WI38 (cell line): ENCODE measurements around the gene VWA8.

ENCODE experiments used
- H3K4me3 ChIP-seq: 2 replicates; pipeline ENCODE4 v1.5.1; 2011; ENCODE audit warnings: low read depth, mild to moderate bottlenecking, control low read depth, low read length
- TF ChIP-seq, protein P1 (sequence below): IDR thresholded peaks from 2 replicates; pipeline ENCODE4 v1.5.1; 2012; ENCODE audit warnings: low read depth, mild to moderate bottlenecking, control low read depth, low read length

Gene VWA8

DNA sequence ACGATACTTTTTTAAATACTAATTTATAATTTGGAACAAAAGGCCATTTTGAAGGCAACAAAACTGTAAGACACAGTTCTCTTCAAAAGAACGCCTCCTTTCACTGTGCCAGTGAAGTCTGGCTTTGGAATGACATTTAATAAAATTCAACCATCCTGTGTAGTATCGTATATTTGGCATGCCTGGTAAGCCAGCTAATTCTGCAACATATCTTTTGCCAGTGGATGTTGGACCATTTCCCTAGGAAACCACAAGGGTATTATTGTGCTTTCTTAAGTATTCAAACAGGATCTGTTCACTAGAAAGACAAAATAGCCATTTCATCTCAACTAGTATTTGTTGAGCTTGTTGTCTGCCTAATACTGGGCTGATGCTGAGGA is 391.9 kb downstream of the VWA8 start:
- TF ChIP-seq, protein P1, sequence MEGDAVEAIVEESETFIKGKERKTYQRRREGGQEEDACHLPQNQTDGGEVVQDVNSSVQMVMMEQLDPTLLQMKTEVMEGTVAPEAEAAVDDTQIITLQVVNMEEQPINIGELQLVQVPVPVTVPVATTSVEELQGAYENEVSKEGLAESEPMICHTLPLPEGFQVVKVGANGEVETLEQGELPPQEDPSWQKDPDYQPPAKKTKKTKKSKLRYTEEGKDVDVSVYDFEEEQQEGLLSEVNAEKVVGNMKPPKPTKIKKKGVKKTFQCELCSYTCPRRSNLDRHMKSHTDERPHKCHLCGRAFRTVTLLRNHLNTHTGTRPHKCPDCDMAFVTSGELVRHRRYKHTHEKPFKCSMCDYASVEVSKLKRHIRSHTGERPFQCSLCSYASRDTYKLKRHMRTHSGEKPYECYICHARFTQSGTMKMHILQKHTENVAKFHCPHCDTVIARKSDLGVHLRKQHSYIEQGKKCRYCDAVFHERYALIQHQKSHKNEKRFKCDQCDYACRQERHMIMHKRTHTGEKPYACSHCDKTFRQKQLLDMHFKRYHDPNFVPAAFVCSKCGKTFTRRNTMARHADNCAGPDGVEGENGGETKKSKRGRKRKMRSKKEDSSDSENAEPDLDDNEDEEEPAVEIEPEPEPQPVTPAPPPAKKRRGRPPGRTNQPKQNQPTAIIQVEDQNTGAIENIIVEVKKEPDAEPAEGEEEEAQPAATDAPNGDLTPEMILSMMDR, result no peak
- no peak overlapping the region for H3K4me3 ChIP-seq

DNA sequence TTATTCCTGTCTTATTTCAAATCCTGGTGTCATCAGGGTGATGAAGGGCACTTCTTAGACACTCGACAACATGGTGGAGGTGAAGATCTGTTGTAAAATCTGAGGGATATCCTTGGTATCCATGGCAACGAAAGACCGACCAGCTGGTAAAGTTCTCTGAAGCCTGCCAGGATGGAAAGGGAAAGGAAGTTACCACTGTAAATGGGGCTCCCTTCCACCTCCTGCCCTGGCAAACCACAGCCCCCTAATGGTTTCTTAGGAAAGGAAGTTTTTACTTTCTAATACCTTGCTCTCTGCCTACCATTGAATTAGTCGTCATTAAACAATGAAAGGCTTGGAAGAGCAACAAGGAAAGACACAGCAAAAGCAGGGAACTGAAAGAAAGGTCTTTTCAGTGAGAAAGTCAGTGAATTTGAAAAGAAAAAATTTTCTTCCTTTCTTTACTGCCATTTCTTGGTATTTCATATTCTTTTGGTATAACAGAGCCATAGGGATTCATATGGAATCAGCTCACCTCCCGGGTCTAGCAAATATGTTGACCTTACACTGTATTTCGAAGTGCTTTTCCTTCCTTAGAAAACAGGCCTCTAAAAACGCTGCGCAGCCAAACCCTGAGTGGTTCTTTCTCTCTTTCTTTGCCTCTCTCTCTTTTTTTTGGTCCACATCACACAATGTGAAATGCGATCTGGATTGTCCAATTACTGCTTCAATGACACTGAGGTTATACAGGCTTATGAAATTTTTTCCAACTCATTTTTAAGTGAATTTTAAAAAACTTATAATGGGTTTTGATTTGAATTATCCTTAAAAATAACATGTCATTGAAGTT is 392.6 kb downstream of the VWA8 start:
- TF ChIP-seq, protein P1, result no peak
- H3K4me3 ChIP-seq, result no peak overlapping the region

DNA sequence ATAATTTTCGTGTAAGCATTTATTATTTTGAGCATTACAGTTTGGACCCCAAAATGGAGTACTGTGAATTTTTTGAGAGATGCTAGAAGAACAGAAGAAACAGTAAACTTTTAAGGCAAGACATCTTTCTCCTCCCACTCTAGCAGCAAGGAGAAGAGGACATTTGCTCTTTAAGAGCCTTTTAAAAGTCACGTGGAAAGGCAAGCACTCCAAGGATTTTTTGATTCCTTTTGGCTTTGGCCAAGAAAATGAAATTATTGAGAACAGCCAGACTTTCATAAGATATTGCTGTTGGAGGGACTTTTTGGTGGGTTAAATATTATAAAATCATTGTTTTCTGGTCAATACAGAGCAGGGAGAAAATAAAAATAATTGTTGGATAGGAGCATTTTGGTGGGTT is 393.5 kb downstream of the VWA8 start:
- TF ChIP-seq, protein P1, result no peak
- no peak overlapping the region for H3K4me3 ChIP-seq

DNA sequence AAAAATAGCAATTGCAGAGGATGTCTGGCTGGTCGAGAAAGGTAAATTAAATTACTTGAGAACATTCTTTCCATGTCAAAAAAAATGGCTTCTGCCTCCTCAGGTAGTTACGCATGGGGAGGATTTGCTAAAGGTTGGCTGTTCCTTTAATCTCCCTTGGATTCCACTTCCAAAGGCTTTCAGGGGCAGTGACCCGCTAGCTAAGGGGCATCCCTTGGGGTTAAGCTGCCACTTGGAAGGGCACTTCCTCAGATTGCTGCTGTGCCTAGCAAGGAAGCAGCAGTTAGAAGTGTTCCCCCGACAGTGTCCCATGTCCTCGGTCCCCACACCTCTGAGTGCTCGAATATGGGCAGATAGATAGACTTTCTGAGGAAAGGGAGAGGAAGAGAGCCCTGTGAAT is 395.1 kb downstream of the VWA8 start:
- no peak overlapping the region for H3K4me3 ChIP-seq
- TF ChIP-seq, protein P1, result no peak

GRCh38 chr13:41565216-41565615 is 395.7 kb downstream of the VWA8 start:
- TF ChIP-seq, protein P1, result no peak
- no peak overlapping the region for H3K4me3 ChIP-seq

- TF ChIP-seq, protein P1, result no peak
- no peak overlapping the region for H3K4me3 ChIP-seq
Observed at GRCh38 chr13:41563984-41564365, 396.9 kb downstream of the VWA8 start.

DNA sequence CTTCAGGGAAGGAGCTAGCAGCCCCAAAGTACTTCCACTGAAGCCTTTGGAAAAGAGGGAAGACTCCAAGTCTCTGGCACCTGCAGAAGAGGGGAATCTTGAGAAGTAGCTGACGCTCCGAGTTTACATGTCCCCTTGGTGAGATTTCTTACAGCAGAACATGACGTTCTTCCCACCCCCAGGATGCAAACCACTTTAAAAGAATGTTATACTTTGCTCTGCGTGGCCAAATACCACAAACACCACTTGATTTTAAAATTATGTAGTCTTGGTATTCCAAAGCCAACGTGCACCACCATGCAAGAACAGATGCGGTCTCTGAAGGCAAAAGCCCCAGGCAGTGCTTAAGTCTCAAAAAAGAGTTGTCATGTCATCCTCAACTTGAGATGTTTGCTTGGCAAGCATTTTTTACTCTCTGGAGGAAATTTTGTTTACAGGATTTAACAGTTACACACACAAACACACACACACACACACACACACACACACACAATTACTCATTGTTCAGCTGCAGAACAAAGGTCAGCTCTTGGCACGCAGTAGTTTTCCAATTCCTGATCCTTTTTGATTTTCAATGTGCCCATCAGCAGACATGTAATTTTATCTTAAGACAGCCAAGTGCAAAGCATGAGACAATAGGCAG is 397.4 kb downstream of the VWA8 start:
- TF ChIP-seq, protein P1, result no peak
- no peak overlapping the region for H3K4me3 ChIP-seq
